Stimulated activated CD4-positive, alpha-beta T cell treated with anti-CD3 and anti-CD28 coated beads, Interleukin-4, amount 100 ng/mL, for 48 hours (primary cell): ENCODE data around the gene PTPRD.
"Not testable (repeated sequence)": the region's sequence is repeated elsewhere in the genome, so short reads cannot be mapped to it uniquely, and the experiment has no call there.

Source experiments
- DNase-seq, 2 donors: peaks; one replicate each; pipeline ENCODE4 v3.0.0-alpha.2; 2020; ENCODE audit warnings: low read depth in 2 of 2

PTPRD gene

GRCh38 chr9:9004810-9005209, 1608.0 kb downstream of the PTPRD start:
- no peak for DNase-seq

- DNase-seq = no peak
Observed at GRCh38 chr9:9002826-9003583, 1609.8 kb downstream of the PTPRD start.

- no peak for DNase-seq
Observed at GRCh38 chr9:8980496-8981013, 1632.2 kb downstream of the PTPRD start.

GRCh38 chr9:8978334-8978733, 1634.5 kb downstream of the PTPRD start:
- DNase-seq = no peak

- not testable (repeated sequence) for DNase-seq
Observed at GRCh38 chr9:8968350-8968749, 1644.5 kb downstream of the PTPRD start.

- DNase-seq = no peak
Observed at GRCh38 chr9:8963885-8964284, 1648.9 kb downstream of the PTPRD start.

- DNase-seq = no peak
Observed at GRCh38 chr9:8962084-8962483, 1650.7 kb downstream of the PTPRD start.

GRCh38 chr9:8961186-8961851, 1651.5 kb downstream of the PTPRD start:
- DNase-seq = no peak

GRCh38 chr9:8960254-8960653, 1652.5 kb downstream of the PTPRD start:
- no peak for DNase-seq

- no peak for DNase-seq
Observed at GRCh38 chr9:8958358-8958757, 1654.4 kb downstream of the PTPRD start.

GRCh38 chr9:8955315-8955714, 1657.5 kb downstream of the PTPRD start:
- DNase-seq = no peak

- DNase-seq = no peak
Observed at GRCh38 chr9:8946461-8946860, 1666.3 kb downstream of the PTPRD start.

- DNase-seq = no peak
Observed at GRCh38 chr9:8943392-8943791, 1669.4 kb downstream of the PTPRD start.

GRCh38 chr9:8940650-8941049, 1672.2 kb downstream of the PTPRD start:
- DNase-seq = no peak

- no peak for DNase-seq
Observed at GRCh38 chr9:8926461-8926860, 1686.3 kb downstream of the PTPRD start.

GRCh38 chr9:8924562-8924961, 1688.2 kb downstream of the PTPRD start:
- DNase-seq = no peak

- DNase-seq = not testable (repeated sequence)
Observed at GRCh38 chr9:8920478-8921183, 1692.2 kb downstream of the PTPRD start.

GRCh38 chr9:8917956-8918739, 1694.7 kb downstream of the PTPRD start:
- DNase-seq = no peak

GRCh38 chr9:8916771-8917170, 1696.0 kb downstream of the PTPRD start:
- DNase-seq = no peak

GRCh38 chr9:8907868-8908267, 1704.9 kb downstream of the PTPRD start:
- DNase-seq = no peak

- DNase-seq = no peak
Observed at GRCh38 chr9:8905731-8906130, 1707.1 kb downstream of the PTPRD start.
